HG03039 (cell line): Measurements from ENCODE around the gene SDHAF1.
"Not testable (repeated sequence)": the region's sequence is repeated elsewhere in the genome, so short reads cannot be mapped to it uniquely, and the experiment has no call there.

Experiments
- ATAC-seq: cut with Tn5 transposase; IDR thresholded peaks from one replicate; pipeline ENCODE4 v1.9.1; 2021; ENCODE audit warnings: mild to moderate bottlenecking, moderate library complexity; ENCODE audit not compliant: unreplicated experiment

The SDHAF1 gene

GRCh38 chr19:36014012-36014924 lies 19.3 kb downstream of the SDHAF1 start, which contains the start of gene ALKBH6:
Gene ALKBH6, minus strand, starts transcription at chr19:36014213. Its CDS starts 816 bp downstream, at chr19:36013397.
- ATAC-seq, result peak; percentile 95

- ATAC-seq, result no peak
Observed at GRCh38 chr19:36019061-36019670, 24.2 kb downstream of the SDHAF1 start.

GRCh38 chr19:36023432-36023831 lies 28.4 kb downstream of the SDHAF1 start:
- no peak for ATAC-seq

GRCh38 chr19:36025541-36025940 lies 30.6 kb downstream of the SDHAF1 start:
- ATAC-seq, result no peak

GRCh38 chr19:36026091-36026876 lies 31.3 kb downstream of the SDHAF1 start:
- no peak for ATAC-seq

GRCh38 chr19:36027696-36028095 lies 32.7 kb downstream of the SDHAF1 start:
- ATAC-seq, result no peak

- no peak for ATAC-seq
Observed at GRCh38 chr19:36028313-36029041, 33.5 kb downstream of the SDHAF1 start.

- no peak for ATAC-seq
Observed at GRCh38 chr19:36030264-36031148, 35.5 kb downstream of the SDHAF1 start.

- ATAC-seq, result no peak
Observed at GRCh38 chr19:36031308-36031707, 36.3 kb downstream of the SDHAF1 start.

GRCh38 chr19:36032251-36033104 lies 37.5 kb downstream of the SDHAF1 start, which contains the start of gene CLIP3:
Gene CLIP3, minus strand, starts transcription at chr19:36032873. Its CDS starts 516 bp downstream, at chr19:36032357.
- no peak for ATAC-seq

- ATAC-seq, result no peak
Observed at GRCh38 chr19:36040495-36040894, 45.5 kb downstream of the SDHAF1 start.

- ATAC-seq, result not testable (repeated sequence)
Observed at GRCh38 chr19:36041092-36041491, 46.1 kb downstream of the SDHAF1 start.

- ATAC-seq, result no peak
Observed at GRCh38 chr19:36041831-36042230, 46.8 kb downstream of the SDHAF1 start.

GRCh38 chr19:36043952-36044351 lies 49.0 kb downstream of the SDHAF1 start:
- ATAC-seq, result no peak
